Mesodermal cell (in vitro differentiated cells): ENCODE data around the gene GSDME.

Source experiments
- H3K27ac ChIP-seq: 2 replicates; pipeline ENCODE4 v1.7.0; 2013; ENCODE audit warnings: mild to moderate bottlenecking, low read depth, low read length, moderate library complexity; ENCODE audit not compliant: severe bottlenecking
- H3K36me3 ChIP-seq: 2 replicates; pipeline ENCODE4 v1.7.1; 2013; ENCODE audit warnings: mild to moderate bottlenecking, low read length, moderate library complexity; ENCODE audit not compliant: control insufficient read depth, insufficient read depth
- H3K4me1 ChIP-seq: one replicate; pipeline ENCODE4 v1.7.1; 2013; ENCODE audit warnings: mild to moderate bottlenecking, low read length; ENCODE audit not compliant: insufficient read depth, control insufficient read depth, poor library complexity, severe bottlenecking
- H3K4me3 ChIP-seq: 2 replicates; pipeline ENCODE4 v1.7.0; 2013; ENCODE audit warnings: low read length, control low read depth, mild to moderate bottlenecking; ENCODE audit not compliant: insufficient read depth, poor library complexity, severe bottlenecking; ENCODE audit errors: extremely low read depth
- H3K9me3 ChIP-seq: 2 replicates; pipeline ENCODE4 v1.7.1; 2013; ENCODE audit warnings: mild to moderate bottlenecking, low read length, moderate library complexity; ENCODE audit not compliant: control insufficient read depth
- WGBS, 2 experiments: methylation state at CpG; one replicate each; pipeline ENCODE4 v1.1.5; 2013; ENCODE audit warnings: missing lambda C conversion rate in 2 of 2; ENCODE audit not compliant: insufficient coverage in 2 of 2; 5-methylcytosine and 5-hydroxymethylcytosine counted together

Gene GSDME

DNA sequence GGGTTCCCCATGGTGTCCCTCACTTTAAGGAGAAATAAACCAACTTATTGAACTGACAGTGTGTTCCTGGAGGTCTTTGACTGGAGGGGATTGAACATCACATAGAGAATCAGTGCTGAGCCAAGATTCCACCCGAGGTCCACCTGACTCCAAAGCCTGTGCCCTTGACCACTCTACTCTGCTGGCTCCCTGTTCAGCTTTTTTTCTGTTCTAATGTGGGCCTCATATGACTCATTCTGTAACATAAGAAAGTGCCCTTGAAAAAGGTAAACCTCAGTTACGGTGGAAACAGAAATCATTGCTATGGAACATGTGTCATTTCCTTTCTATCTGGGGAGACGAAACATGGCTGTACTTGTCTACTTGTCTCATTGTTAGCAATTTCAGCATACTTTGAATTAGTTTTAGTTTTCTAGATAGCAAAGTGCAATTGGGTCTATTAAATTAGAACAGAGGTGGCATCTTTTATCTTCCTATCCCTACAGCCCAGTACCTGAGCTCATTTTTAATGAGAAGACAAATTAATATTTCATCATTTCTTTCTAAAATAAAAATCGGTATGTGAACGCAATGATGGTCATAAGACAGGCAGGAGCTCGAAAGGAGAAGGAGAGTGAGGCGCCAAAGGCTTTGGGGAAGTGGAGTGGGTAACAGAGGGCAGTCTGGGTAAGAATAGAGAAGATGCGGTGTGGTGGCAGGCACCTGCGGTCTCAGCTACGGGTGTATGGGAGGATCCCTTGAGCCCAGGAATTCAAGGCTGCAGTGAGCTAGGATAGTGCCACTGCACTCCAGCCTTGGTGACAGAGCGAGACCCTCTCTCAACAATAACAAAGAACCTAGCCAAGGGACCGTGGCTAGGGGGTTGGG, 1.5 kb downstream of the GSDME start:
- 93 to 98% methylated on average over 9 to 10 of the region's 12 CpGs for WGBS, 2 experiments
- no peak overlapping the region for H3K27ac ChIP-seq
- H3K4me3 ChIP-seq, result no peak overlapping the region
- H3K9me3 ChIP-seq, result no peaks in the 10 kb centered on the region
- H3K4me1 ChIP-seq, result peaks cover 6% of the 10 kb centered on the region
- H3K36me3 ChIP-seq, result no peaks in the 10 kb centered on the region

DNA sequence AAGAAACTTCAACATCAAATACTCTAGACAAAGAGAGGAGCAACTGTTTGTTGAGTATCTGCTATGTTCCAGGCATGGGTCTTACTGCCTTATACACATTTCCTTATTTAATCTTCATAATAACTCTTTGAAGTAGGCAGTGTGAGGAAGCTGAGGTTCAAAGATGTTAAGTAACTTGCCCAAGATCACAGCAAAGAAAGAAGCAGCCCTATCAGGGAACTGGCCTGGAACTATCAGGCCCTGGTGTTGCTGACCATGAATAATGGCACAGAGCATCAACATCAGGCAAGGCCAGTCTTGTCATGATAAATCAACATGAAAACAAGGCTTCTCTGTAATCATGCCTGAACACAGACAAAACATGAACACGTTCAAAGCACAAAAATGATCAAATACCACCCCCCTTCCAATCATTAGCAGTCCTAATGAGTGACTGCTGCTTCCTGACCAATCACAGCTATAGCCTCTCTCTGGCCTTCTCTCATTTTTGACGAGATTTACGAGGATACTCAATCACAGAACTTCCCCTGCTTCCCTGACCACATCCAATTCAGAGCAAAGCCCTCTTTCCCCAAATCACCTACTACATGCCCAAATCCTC, 2.3 kb downstream of the GSDME start:
- H3K36me3 ChIP-seq, result no peaks in the 10 kb centered on the region
- H3K9me3 ChIP-seq, result no peaks in the 10 kb centered on the region
- peaks cover 6% of the 10 kb centered on the region for H3K4me1 ChIP-seq
- WGBS, 2 experiments, result 92 to 95% methylated on average over 3 of the region's 3 CpGs
- no peak overlapping the region for H3K4me3 ChIP-seq
- H3K27ac ChIP-seq, result no peak overlapping the region

DNA sequence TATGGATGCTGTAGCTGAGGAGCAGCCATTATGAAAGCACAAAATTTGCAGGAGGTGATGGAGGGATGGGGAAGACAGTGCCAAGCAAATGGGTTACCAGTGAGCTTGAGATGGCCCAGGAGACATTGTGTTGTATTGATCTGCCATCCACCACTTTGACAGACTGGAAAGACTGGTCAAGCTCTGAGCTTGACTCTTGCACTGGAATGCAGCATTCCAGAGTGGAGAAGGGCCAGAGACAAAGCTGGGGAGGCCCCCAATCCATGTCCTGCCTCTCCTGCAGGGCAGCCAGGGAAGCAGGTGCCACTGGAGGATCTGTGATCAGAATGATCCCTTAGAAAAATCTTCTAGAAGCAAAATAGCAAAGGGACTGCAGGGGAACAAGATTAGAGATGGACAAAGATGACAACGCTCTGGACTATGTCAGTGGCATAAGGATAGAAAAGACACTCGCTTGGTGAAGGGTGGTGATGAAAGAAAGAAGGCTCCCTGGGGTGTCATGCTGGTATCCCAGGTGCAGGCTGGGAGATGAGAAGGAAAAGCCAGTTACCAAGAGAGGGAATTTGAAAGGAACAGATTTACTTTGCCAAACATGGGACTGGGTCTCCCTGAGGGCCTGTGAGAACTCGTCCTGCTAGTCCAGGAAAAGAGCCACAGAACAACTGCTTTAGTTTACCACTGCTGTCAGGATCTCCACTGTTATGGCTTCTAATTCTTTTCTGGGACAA, 5.0 kb downstream of the GSDME start:
- Histone ChIP-seq H3K4me3 (no peak overlapping the region), H3K27ac (no peak overlapping the region), H3K9me3 (no peaks in the 10 kb centered on the region), H3K36me3 (no peaks in the 10 kb centered on the region), H3K4me1 (peaks cover 3% of the 10 kb centered on the region)
- WGBS, 2 experiments, result 94 to 97% methylated on average over 3 of the region's 3 CpGs

DNA sequence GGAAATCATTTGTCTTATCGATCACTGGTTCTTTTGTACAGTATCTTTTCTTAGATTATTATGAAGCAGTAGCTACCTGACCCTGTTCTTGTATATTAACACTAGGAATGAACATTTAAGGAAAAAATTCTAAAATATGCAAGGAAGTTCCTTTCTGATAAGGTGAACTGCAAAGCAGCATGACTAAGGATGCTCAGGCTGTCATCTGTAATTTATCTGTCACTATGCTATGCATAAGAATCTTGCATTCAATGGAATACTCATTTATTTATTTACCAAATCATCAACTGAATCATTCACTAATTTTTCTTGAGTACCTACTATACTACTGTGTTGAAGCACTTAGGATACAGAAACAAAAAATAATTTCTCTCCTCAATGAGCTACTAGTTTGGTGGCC, 5.8 kb downstream of the GSDME start:
- H3K4me3 ChIP-seq, result no peak overlapping the region
- H3K27ac ChIP-seq, result no peak overlapping the region
- no CpG with 5 or more reads among the region's 1 CpG for WGBS, 2 experiments
- H3K36me3 ChIP-seq, result no peaks in the 10 kb centered on the region
- peaks cover 2% of the 10 kb centered on the region for H3K4me1 ChIP-seq
- H3K9me3 ChIP-seq, result no peaks in the 10 kb centered on the region

DNA sequence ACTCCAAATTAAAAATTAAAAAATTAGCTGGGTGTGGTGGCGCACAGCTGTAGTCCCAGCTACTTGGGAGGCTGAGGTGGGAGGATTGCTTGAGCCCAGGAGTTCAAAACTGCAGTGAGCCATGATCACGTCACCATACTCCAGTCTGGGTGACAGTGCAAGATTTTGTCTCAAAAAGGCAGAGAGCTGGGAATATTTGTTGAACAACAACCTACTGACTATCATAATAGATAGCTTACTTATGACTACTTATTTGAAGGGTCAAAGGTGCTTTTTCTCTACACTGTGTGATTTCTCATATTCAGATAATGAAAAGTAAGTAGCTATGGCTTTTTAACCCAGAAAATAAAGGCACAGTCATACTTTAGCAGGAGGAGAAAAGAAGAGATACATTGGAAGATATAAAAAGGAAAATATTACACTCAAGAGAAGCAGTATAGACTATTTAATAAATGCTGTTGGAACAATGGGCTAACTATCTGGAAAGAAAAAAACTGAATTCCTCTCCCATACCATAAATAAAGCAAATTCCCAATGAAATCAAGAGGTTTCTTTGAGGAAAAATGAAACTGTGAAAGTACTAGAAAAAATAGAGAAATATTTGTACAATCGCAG, 6.7 kb downstream of the GSDME start:
- Histone ChIP-seq H3K27ac (no peak overlapping the region), H3K4me1 (no peaks in the 10 kb centered on the region), H3K36me3 (no peaks in the 10 kb centered on the region), H3K9me3 (no peaks in the 10 kb centered on the region), H3K4me3 (no peak overlapping the region)
- no CpG with 5 or more reads among the region's 3 CpGs for WGBS, 2 experiments

DNA sequence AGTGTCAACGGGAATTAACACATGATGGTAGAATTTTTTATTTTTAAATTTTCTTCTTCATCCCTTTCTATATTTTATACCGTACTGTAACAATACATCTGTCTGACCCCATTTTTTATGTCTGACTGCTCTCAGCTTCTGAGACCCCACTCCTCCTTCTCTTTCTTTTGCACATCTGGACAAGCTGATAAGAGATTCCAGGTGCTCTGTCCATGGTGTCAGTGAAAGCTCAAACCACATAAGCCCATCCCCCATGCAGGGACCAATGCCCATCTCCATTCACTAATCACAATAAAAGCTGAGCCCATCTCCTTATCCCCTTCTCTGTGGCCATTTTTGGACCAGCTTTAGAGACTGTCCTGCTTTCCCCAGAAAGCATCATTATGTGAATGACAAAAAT, 8.7 kb downstream of the GSDME start:
- Histone ChIP-seq H3K36me3 (no peaks in the 10 kb centered on the region), H3K4me1 (no peaks in the 10 kb centered on the region), H3K9me3 (no peaks in the 10 kb centered on the region), H3K27ac (no peak overlapping the region), H3K4me3 (no peak overlapping the region)
- 100% methylated on average over 1 of the region's 2 CpGs for WGBS, 2 experiments

DNA sequence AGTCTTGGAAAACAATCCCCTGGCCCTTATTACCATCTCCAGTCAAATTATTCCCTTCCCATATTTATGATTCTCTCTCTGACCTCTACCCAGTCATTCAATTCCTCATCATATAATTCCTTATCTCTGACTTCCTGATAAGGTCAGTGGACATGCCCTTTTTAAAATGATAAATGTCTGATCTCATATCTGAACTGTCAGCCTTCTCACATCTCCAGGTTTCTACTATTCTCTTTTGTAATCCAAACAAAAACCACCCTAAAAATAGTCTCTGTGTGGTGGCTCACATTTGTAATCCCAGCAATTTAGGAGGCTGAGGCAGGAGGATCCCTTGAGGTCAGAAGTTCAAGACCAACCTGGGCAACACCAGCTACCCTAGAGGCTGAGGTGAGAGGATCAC, 11.9 kb downstream of the GSDME start:
- no peaks in the 10 kb centered on the region for H3K36me3 ChIP-seq
- no peak overlapping the region for H3K27ac ChIP-seq
- no peaks in the 10 kb centered on the region for H3K9me3 ChIP-seq
- H3K4me3 ChIP-seq, result no peak overlapping the region
- peaks cover 4% of the 10 kb centered on the region for H3K4me1 ChIP-seq

DNA sequence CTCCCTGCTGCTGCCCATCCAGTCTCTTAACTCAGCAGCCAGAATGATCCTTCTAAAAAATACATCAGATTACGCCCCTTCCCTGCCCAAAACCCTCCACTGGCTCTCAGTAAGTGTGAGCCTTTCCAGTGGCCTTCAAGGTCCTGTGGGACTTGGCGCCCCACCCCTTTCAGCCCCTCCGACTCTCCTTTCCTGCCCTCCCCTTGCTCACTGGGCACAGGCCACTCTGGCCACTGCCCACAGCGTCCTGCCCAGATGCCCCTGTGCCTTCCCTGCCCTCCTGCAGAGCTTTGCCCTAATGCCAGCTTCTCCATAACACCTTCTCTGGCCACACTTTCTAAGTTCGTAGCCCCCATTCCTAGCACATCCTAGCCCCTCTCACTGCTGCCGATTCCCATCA, 13.8 kb downstream of the GSDME start:
- H3K9me3 ChIP-seq, result peaks cover 5% of the 10 kb centered on the region
- H3K36me3 ChIP-seq, result no peaks in the 10 kb centered on the region
- H3K4me1 ChIP-seq, result peaks cover 4% of the 10 kb centered on the region
- no peak overlapping the region for H3K4me3 ChIP-seq
- no peak overlapping the region for H3K27ac ChIP-seq
- WGBS, 2 experiments, result 92 to 94% methylated on average over 6 of the region's 6 CpGs

DNA sequence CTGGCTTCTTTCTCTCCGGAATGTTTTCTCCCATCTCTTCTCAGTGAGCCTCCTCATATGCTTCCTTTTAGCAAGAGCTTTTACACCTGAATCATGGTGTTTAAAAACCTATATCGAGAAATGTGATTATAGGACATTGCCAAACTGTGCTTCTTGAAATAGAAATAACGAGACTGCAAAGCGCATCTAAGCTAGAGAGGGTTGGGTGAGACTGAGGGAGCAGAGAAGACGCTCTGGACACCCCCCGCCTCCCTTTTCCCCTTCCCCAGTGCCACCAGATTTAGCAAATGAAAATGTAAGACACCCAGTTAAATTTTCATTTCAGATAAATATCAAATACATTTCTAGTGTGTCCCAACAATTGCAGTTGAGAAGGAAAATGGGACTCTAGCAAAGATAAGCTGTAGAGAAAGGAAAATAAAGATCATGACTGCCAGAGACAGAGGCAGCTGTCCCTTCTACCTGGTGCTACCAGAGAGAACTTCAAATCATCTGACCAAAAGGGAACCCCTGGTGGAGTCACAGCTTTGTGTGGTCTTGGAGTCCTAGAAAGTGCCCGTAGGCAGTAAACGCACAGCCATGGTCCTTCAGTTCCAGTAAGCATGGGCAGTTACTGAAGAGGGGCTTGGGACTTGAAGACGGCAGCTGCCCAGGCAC, 14.6 kb downstream of the GSDME start:
- no peak overlapping the region for H3K27ac ChIP-seq
- WGBS, 2 experiments, result 93 to 98% methylated on average over 2 to 5 of the region's 9 CpGs
- no peak overlapping the region for H3K4me3 ChIP-seq
- peaks cover 5% of the 10 kb centered on the region for H3K9me3 ChIP-seq
- H3K4me1 ChIP-seq, result peaks cover 4% of the 10 kb centered on the region
- H3K36me3 ChIP-seq, result no peaks in the 10 kb centered on the region

DNA sequence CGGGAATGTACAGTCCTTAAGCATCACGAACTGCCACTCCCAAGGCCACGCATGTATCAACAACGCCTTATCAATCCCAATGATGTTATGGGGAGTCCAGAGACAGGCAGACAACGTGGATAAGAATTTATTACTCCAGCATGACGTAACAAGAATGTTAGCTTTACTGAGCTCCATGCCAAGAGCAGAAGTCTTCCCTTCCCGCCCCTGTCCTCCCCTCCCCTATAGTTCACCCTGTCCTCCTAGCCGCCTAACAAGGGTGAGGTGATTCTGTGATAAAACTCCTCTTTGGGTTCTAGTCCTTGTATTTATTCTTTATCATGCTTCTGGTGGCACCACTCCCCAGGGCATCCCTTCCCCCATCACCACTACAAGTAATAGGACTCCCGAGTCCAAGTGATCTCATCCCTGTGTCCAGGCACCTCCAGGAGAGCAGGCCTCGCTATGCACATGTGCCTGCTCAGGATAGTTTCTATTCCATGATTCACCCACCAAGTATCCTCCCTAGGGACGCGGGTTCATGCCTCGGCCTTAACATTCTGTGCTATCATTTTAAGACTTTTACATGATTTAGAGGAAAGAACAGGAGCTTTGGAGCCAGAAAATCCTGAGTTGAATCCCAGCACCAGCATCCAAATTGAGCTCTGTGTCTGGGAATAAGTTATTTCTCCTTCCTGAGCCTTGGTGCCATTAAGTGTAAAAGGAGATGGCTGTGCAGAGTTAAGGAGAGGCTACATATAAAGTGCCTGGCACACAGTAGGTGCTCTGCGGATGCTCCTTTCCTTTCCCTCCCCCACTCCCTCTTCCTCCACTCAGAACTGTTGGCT, 15.4 kb downstream of the GSDME start:
- no peak overlapping the region for H3K27ac ChIP-seq
- no peak overlapping the region for H3K4me3 ChIP-seq
- peaks cover 4% of the 10 kb centered on the region for H3K4me1 ChIP-seq
- H3K9me3 ChIP-seq, result peaks cover 5% of the 10 kb centered on the region
- whole genome bisulfite sequencing, 2 experiments, result 85% methylated on average over 7 to 10 of the region's 14 CpGs
- no peaks in the 10 kb centered on the region for H3K36me3 ChIP-seq
